ENCODE measurements around the gene SCAANT1.

SCAANT1 gene

GRCh38 chr3:63896332-63897030, 15.7 kb downstream of the SCAANT1 start:
- peak in 1 of 2 experiments; percentile 9 for DNase-seq

- no peak for DNase-seq
Measured at GRCh38 chr3:63895422-63896189, 16.6 kb downstream of the SCAANT1 start.

GRCh38 chr3:63892773-63893352, 19.3 kb downstream of the SCAANT1 start:
- DNase-seq: no peak

- no peak for DNase-seq
Measured at GRCh38 chr3:63891518-63891917, 20.7 kb downstream of the SCAANT1 start.

- no peak for DNase-seq
Measured at GRCh38 chr3:63886858-63887257, 25.3 kb downstream of the SCAANT1 start.

GRCh38 chr3:63880653-63881052, 31.5 kb downstream of the SCAANT1 start:
- no peak for DNase-seq

GRCh38 chr3:63878394-63879060, 33.7 kb downstream of the SCAANT1 start:
- DNase-seq: no peak

- peak; percentile 26 to 61 for DNase-seq
Measured at GRCh38 chr3:63877737-63878393, 34.3 kb downstream of the SCAANT1 start.

- DNase-seq: no peak
Measured at GRCh38 chr3:63876260-63876659, 35.9 kb downstream of the SCAANT1 start.

GRCh38 chr3:63875510-63875909, 36.7 kb downstream of the SCAANT1 start:
- DNase-seq: no peak

- no peak for DNase-seq
Measured at GRCh38 chr3:63874769-63875168, 37.4 kb downstream of the SCAANT1 start.

- DNase-seq: no peak
Measured at GRCh38 chr3:63872135-63872924, 39.9 kb downstream of the SCAANT1 start.

GRCh38 chr3:63870615-63871005, 41.6 kb downstream of the SCAANT1 start:
- DNase-seq: no peak

GRCh38 chr3:63869940-63870614, 42.1 kb downstream of the SCAANT1 start:
- no peak for DNase-seq

GRCh38 chr3:63867225-63867624, 45.0 kb downstream of the SCAANT1 start:
- no peak for DNase-seq

- no peak for DNase-seq
Measured at GRCh38 chr3:63864965-63865327, 47.2 kb downstream of the SCAANT1 start.

GRCh38 chr3:63864008-63864964, 47.9 kb downstream of the SCAANT1 start:
- DNase-seq: no peak

GRCh38 chr3:63863150-63864007, 48.8 kb downstream of the SCAANT1 start, which contains the start of the genes ATXN7 and THOC7:
TSS of gene ATXN7 (plus strand) at chr3:63863867. CDS start at chr3:63912599, 48,732 bp downstream.
TSS of gene THOC7 (minus strand) at chr3:63863805. CDS start at chr3:63863790, 15 bp downstream.
- DNase-seq: peak in 1 of 2 experiments; percentile 26

- DNase-seq: no peak
Measured at GRCh38 chr3:63862804-63863149, 49.4 kb downstream of the SCAANT1 start.
